Cardiac muscle cell (in vitro differentiated cells and primary cell): ENCODE data around the gene EDARADD. TPM values are rescaled to one million over a fixed set of nuclear protein-coding genes. Genes with fewer than 3 reads are reported as not detected.
A peak's percentile ranks its signal among the peaks of the same experiment; 100 is the strongest.
"Not testable (repeated sequence)": the region's sequence is repeated elsewhere in the genome, so short reads cannot be mapped to it uniquely, and the experiment has no call there.

Experiments used
- DNase-seq, 2 donors: peaks; one replicate each; pipeline versions ENCODE4 v3.0.0 to v3.0.0-alpha.2; 2010 to 2017; ENCODE audit warnings: low read depth in 1 of 2, low spot score in 1 of 2
- H3K27ac ChIP-seq: fragments of 200-600 bp; sonication (generic); 2 replicates; pipeline ENCODE4 v1.5.1; 2016
- H3K27me3 ChIP-seq: fragments of 200-600 bp; sonication (generic); 2 replicates; pipeline ENCODE4 v1.6.0; 2016; ENCODE audit warnings: control low read depth
- H3K36me3 ChIP-seq: fragments of 200-600 bp; sonication (generic); 2 replicates; pipeline ENCODE4 v1.5.1; 2016; ENCODE audit warnings: control low read depth
- H3K4me1 ChIP-seq: fragments of 200-600 bp; sonication (generic); 2 replicates; pipeline ENCODE4 v1.8.1; 2017; ENCODE audit warnings: low read depth, mild to moderate bottlenecking, mixed run types
- H3K4me3 ChIP-seq: fragments of 200-600 bp; sonication (generic); 2 replicates; pipeline ENCODE4 v1.5.1; 2016; ENCODE audit warnings: mild to moderate bottlenecking
- H3K9me3 ChIP-seq: fragments of 200-600 bp; sonication (generic); 2 replicates; pipeline ENCODE4 v1.5.1; 2017; ENCODE audit warnings: low read depth, mild to moderate bottlenecking, control low read depth
- CTCF ChIP-seq: IDR thresholded peaks from 2 replicates; pipeline ENCODE4 v1.5.1; 2012; ENCODE audit warnings: low read depth, mild to moderate bottlenecking, low read length
- polyA plus RNA-seq: library from polyadenylated mRNA; unstranded; fragments of >200 nt; fragmentation: Nextera tagmentation; extraction: Ambion mirVana; gene quantifications from 2 replicates; pipeline ENCODE4 v1.2.1, GENCODE V29; 2016
- total RNA-seq: library from RNA; depleted of rRNA; stranded (reverse); fragments of >200 nt; gene quantifications from 2 replicates; pipeline ENCODE4 v1.2.3, GENCODE V29; 2016

EDARADD gene
- total RNA-seq: 0.24 and 0.32 TPM in 2 replicates
- 0.70 and 0.77 TPM in 2 replicates for polyA plus RNA-seq

DNA sequence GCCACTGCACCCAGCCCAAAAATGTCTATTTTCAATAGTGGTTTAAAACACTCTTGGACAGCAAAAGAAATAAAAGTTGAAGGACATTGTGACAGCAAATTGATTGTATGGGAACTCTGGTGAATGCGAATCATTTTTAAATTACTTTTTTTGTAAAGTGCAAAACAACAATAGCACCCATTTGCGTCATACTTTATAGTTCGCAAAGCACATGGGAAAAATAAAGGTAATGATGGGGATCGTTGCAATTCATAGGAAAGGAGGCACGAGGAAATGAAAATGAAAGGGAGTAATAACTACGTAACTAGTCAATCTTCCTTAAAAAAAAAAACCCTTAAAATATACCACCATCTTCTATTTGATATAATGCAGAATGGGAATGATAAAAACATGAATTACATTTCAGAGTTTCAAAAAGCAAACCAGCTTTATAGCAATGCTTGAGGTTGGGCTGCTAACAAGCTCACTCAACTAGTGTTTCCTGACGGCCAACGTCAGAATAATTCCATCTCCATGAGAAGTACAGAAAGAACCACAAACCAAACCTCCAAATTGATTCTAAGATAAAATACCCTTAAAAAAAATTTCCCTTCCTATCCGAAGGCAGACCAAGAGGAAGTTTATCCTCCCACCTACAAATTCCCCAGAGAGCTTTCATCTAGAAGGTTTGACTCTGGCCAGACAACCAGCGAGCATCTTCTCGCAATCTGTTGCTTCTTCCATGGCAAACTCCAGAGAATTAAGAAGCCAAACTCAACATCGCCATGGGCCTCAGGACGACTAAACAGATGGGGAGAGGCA is at the start of gene EDARADD:
TSS of gene EDARADD (plus strand) at position 606 of the 801 bp plus-strand sequence. CDS start at position 765, 159 bp downstream.
- Histone ChIP-seq H3K27ac (no peak within 1 kb of the TSS), H3K4me3 (peak within 1 kb of the TSS; percentile 70), H3K4me1 (no peaks in the 10 kb centered on the region), H3K27me3 (peaks cover 45% of the 10 kb centered on the region), H3K36me3 (no peaks in the 10 kb centered on the region), H3K9me3 (no peaks in the 10 kb centered on the region)
- TF ChIP-seq CTCF: no peak
- DNase-seq: peak in 1 of 2 donors; percentile 50

DNA sequence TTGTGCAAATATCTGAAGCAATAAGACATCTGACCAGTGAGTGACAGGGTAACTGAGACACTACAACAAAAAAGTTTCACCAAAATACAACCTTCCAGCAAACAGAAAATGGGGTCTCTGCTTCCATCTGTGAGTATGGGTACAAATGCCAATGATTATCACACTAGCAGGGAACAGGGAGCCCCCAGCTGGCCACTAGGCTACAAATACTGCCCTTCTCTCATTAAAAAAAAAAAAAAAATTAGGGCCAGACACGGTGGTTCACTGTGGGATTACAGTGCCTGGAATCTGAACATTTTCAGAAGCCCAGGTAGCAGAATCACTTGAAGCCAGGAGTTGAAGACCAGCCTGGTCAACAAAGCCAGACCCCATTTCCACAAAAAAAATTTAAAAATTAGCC is 48.4 kb upstream of the EDARADD start:
- TF ChIP-seq CTCF: peak; percentile 36

GRCh38 chr1:236348071-236348470 is 46.0 kb upstream of the EDARADD start:
- DNase-seq: no peak
- no peaks in the 10 kb centered on the region for H3K36me3 ChIP-seq
- no peaks in the 10 kb centered on the region for H3K27me3 ChIP-seq
- H3K9me3 ChIP-seq: no peaks in the 10 kb centered on the region
- TF ChIP-seq CTCF: no peak
- no peak overlapping the region for H3K4me3 ChIP-seq
- H3K27ac ChIP-seq: no peak overlapping the region
- H3K4me1 ChIP-seq: peaks cover 7% of the 10 kb centered on the region

More for the DNA sequence above, 48.4 kb upstream of the EDARADD start:
- Histone ChIP-seq H3K27me3 (no peaks in the 10 kb centered on the region), H3K4me1 (peaks cover 8% of the 10 kb centered on the region), H3K36me3 (no peaks in the 10 kb centered on the region), H3K4me3 (no peak overlapping the region), H3K27ac (no peak overlapping the region), H3K9me3 (no peaks in the 10 kb centered on the region)
- peak; percentile 17 to 21 for DNase-seq

GRCh38 chr1:236350308-236350707 is 43.8 kb upstream of the EDARADD start:
- no peaks in the 10 kb centered on the region for H3K27me3 ChIP-seq
- no peak overlapping the region for H3K27ac ChIP-seq
- TF ChIP-seq CTCF: no peak
- H3K4me1 ChIP-seq: peaks cover 8% of the 10 kb centered on the region
- no peak overlapping the region for H3K4me3 ChIP-seq
- no peaks in the 10 kb centered on the region for H3K9me3 ChIP-seq
- no peaks in the 10 kb centered on the region for H3K36me3 ChIP-seq
- no peak for DNase-seq

DNA sequence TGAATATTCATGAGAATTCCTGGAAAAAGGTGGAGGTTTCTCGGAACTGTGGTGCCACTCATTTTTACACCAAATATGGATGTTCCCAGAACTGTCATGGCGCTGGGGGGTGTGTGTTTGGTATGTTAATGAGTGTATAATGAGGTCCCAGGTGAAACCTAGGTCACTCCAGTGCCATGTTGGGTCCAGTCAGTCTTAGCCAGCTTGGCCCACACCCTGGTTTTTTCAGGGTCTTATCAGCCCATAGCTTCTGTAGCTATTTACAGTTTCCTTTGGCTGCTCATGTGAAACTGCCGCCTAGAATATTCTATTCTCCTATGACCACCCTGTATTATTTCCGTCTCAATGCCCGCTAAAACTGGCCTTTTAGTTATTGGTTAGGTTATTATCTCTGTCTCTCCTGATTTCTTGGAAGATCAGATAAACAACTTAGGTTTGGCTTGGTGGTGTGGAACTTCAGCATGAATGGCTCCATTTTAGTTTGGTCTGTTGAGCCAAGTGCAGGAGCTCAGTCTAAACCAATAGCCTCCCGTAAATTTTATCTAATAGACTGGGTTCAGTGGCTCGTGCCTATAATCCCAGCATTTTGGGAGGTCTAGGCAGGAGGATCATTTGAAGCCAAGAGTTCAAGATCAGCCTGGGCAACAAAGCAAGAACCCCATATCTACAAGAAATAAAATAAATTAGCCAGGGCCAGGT is 42.1 kb upstream of the EDARADD start:
- Histone ChIP-seq H3K27ac (no peak overlapping the region), H3K36me3 (no peaks in the 10 kb centered on the region), H3K4me1 (peaks cover 8% of the 10 kb centered on the region), H3K27me3 (no peaks in the 10 kb centered on the region), H3K4me3 (no peak overlapping the region), H3K9me3 (no peaks in the 10 kb centered on the region)
- no peak for TF ChIP-seq CTCF
- no peak for DNase-seq

DNA sequence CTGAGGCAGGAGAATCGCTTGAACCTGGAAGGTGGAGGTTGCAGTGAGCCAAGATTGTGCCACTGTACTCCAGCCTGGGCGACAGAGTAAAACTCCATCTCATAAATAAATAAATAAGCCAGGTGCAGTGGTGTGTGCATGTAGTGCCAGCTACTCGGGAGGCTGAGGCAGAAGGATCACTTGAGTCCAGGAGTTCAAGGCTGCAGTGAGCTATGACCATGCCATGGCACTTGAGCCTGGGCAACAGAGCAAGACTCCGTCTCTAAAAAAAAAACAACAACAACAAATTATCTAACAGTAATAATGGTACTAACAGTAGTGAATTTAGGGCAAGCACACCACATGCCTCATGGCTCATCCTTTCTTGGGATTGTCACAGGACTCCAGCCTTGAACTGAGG is 41.3 kb upstream of the EDARADD start:
- not testable (repeated sequence) for H3K4me3 ChIP-seq, H3K36me3 ChIP-seq, DNase-seq, H3K27me3 ChIP-seq, H3K9me3 ChIP-seq, H3K4me1 ChIP-seq, H3K27ac ChIP-seq
